ENCODE data around the gene RHOC.
"Not testable (repeated sequence)": the region's sequence is repeated elsewhere in the genome, so short reads cannot be mapped to it uniquely, and the experiment has no call there.

The RHOC gene

GRCh38 chr1:112723511-112723839, 16.5 kb upstream of the RHOC start:
- no peak for ATAC-seq (replicated peaks)
- DNase-seq: no peak
- no peak overlapping the region for H3K27ac Mint-ChIP-seq
- H3K4me1 Mint-ChIP-seq (ENCODE audit: low read depth in 2 of 2): peaks cover 5 to 10% of the 10 kb centered on the region in 2 donors
- H3K4me3 Mint-ChIP-seq: no peak overlapping the region
- peaks cover 31 to 50% of the 10 kb centered on the region in 2 donors for H3K27me3 Mint-ChIP-seq
- H3K36me3 Mint-ChIP-seq (ENCODE audit: insufficient read depth): peaks cover 3% of the 10 kb centered on the region
- no peaks in the 10 kb centered on the region for H3K9me3 Mint-ChIP-seq

DNA sequence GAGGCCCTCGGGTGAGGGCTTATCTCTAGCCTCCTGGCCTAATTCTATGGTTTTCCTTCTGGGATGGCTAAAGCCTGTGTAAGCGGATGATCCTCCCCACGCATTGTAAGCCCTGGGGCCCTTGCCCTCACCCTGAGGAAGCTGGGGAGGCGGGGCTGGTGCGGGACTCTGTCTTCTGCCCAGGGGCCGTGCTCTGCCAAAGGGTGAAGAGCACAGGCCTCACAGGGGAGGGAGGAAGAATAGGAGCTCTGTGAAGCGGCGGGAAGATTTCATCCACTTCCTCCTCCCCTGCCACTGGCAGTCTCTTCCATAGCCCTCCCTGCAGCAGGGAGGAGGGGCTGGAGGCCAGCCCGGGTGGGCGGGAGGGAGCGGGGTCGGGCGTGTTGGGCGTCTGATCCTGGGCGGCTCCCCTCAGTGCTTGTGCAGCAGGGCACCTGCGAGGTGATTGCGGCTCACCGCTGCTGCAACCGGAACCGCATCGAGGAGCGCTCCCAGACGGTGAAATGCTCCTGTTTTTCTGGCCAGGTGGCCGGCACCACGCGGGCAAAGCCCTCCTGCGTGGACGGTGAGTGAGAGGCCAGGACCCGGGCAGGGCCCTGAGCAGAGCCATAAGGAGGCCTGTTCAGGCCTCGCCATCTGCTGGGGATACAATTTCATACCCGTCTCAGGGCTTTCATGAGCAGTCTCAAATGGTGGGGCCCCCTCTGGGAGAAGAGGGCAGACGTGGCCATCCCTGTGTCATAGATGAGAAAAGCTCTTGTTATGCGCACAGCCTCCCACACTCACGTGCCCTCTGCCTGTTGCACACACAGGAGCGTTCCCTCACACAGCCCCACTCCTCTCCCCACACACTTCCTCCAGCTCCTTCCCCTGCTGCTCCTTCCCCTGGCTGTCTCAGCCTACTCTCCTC, 15.9 kb upstream of the RHOC start:
- H3K27me3 Mint-ChIP-seq: peaks cover 31 to 53% of the 10 kb centered on the region in 2 donors
- H3K4me3 Mint-ChIP-seq: peak overlapping the region in 1 of 2 donors; percentile 65
- peaks cover 6 to 12% of the 10 kb centered on the region in 2 donors for H3K4me1 Mint-ChIP-seq (ENCODE audit: low read depth in 2 of 2)
- ATAC-seq (replicated peaks) (peak; percentile 30), DNase-seq (no peak)
- peaks cover 3% of the 10 kb centered on the region for H3K36me3 Mint-ChIP-seq (ENCODE audit: insufficient read depth)
- no peak overlapping the region for H3K27ac Mint-ChIP-seq
- H3K9me3 Mint-ChIP-seq: no peaks in the 10 kb centered on the region

GRCh38 chr1:112721966-112722524, 15.1 kb upstream of the RHOC start:
- peaks cover 6 to 12% of the 10 kb centered on the region in 2 donors for H3K4me1 Mint-ChIP-seq (ENCODE audit: low read depth in 2 of 2)
- H3K4me3 Mint-ChIP-seq: no peak overlapping the region
- no peak overlapping the region for H3K27ac Mint-ChIP-seq
- peaks cover 3% of the 10 kb centered on the region for H3K36me3 Mint-ChIP-seq (ENCODE audit: insufficient read depth)
- H3K9me3 Mint-ChIP-seq: no peaks in the 10 kb centered on the region
- DNase-seq: no peak
- ATAC-seq (replicated peaks): no peak
- H3K27me3 Mint-ChIP-seq: peaks cover 31 to 53% of the 10 kb centered on the region in 2 donors

DNA sequence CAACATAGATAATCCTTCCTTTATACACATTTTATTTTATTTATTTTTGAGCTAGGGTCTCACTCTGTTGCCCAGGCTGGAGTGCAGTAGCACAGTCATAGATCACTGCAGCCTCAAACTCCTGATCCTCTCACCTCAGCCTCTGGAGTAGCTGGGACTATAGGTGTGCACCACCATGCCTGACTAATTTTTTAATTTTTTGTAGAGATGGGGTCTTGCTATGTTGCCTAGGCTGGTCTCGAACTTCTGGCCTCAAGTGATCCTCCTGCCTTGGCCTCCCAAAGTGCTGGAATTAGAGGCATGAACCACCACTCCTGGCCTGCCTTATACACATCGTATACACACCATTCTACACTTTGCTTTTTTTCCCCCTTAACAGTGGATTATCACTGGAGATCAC, 14.4 kb upstream of the RHOC start:
- peaks cover 31 to 53% of the 10 kb centered on the region in 2 donors for H3K27me3 Mint-ChIP-seq
- peaks cover 9 to 14% of the 10 kb centered on the region in 2 donors for H3K4me1 Mint-ChIP-seq (ENCODE audit: low read depth in 2 of 2)
- not testable (repeated sequence) for H3K36me3 Mint-ChIP-seq (ENCODE audit: insufficient read depth); H3K4me3 Mint-ChIP-seq; ATAC-seq (replicated peaks); H3K9me3 Mint-ChIP-seq; H3K27ac Mint-ChIP-seq; DNase-seq

DNA sequence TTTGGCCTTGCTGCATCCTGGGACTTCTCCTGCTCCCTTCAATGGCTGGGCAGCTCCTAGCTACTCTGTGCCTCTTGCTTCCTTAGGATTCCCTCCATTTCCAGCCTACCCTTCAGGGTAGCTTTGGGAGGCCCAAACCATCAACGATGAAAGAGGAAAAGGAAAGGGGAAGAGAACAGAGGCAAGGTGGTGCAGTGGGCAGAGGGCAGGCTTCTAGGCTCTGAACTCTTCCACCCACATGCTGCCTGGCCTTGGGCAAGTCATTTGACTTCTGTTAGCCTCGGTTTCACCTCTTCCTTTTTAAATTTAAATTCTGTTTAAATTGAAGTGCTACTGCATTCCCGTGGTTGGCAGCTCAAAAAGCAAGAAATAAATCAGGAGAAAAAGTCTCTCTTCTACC, 13.9 kb upstream of the RHOC start:
- Mint-ChIP-seq H3K4me3 (no peak overlapping the region), H3K36me3 (ENCODE audit: insufficient read depth) (peaks cover 3% of the 10 kb centered on the region), H3K9me3 (no peaks in the 10 kb centered on the region), H3K27me3 (peaks cover 31 to 53% of the 10 kb centered on the region in 2 donors), H3K4me1 (ENCODE audit: low read depth in 2 of 2) (peaks cover 14 to 19% of the 10 kb centered on the region in 2 donors), H3K27ac (no peak overlapping the region)
- DNase-seq (no peak), ATAC-seq (replicated peaks) (no peak)

DNA sequence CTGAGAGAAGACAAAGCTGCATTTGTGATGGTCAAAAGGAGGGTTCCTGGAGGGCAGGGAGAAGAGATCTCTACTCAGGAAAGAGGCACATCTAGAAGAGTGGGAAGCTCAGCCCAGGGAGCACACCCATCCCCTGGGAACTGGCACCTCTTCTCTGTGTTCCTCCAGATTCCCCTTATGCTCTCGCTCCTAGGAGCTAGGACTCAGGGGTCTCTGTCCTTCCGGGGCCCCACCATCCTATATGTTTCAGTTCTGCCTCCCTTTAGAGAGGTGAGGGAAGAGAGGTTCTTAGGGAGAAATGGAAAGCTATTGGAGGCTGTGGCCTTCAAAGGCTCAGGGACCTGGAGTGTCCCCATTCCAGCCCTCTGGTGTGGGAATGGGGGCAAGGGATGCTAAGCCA, 12.8 kb upstream of the RHOC start:
- H3K27ac Mint-ChIP-seq: no peak overlapping the region
- peaks cover 9% of the 10 kb centered on the region for H3K36me3 Mint-ChIP-seq (ENCODE audit: insufficient read depth)
- ATAC-seq (replicated peaks) (no peak), DNase-seq (no peak)
- H3K4me3 Mint-ChIP-seq: no peak overlapping the region
- H3K9me3 Mint-ChIP-seq: no peaks in the 10 kb centered on the region
- peaks cover 31 to 53% of the 10 kb centered on the region in 2 donors for H3K27me3 Mint-ChIP-seq
- H3K4me1 Mint-ChIP-seq (ENCODE audit: low read depth in 2 of 2): peaks cover 18 to 23% of the 10 kb centered on the region in 2 donors

DNA sequence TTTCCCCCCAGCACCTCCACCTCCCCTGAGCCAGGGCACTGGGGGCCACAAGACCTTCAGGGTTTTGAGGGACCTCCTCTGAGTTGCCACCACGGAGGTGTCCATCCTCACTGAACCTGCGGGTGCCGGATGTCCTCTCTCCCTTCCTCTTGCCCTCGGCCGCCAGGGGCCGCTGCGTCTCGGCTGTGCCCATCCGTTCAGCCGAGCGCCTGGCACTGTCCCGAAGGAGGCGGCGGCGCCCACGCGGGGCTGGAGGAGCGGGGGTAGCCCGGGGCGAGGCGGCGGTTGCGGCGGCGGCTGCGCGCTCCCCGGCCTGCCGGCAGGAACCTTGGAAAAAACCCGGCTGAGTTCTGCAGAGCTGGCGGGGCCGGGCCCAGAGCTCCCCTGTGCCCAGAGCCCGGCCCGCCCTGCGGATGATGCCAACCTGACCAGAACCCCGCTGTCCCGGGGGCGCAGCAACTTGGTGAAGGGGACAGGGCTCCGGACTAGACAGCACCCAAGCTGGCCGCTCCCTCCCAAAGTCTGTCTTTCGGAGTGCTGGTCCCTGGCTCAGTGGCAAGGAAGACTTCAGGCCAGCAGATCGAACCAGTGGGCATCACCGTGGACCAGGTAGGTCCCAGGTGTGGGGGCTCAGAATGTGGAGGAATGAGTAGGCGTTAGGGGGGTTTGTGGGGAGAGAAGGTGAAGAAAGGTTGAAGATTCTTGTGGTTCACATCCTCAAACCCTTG, 11.9 kb upstream of the RHOC start:
- peaks cover 9% of the 10 kb centered on the region for H3K36me3 Mint-ChIP-seq (ENCODE audit: insufficient read depth)
- ATAC-seq (replicated peaks) (peak; percentile 16), DNase-seq (peak; percentile 67 to 72 (median 68))
- peaks cover 34 to 52% of the 10 kb centered on the region in 2 donors for H3K27me3 Mint-ChIP-seq
- H3K4me1 Mint-ChIP-seq (ENCODE audit: low read depth in 2 of 2): peaks cover 22 to 30% of the 10 kb centered on the region in 2 donors
- no peaks in the 10 kb centered on the region for H3K9me3 Mint-ChIP-seq
- H3K27ac Mint-ChIP-seq: no peak overlapping the region
- H3K4me3 Mint-ChIP-seq: peak overlapping the region; percentile 30 to 31

DNA sequence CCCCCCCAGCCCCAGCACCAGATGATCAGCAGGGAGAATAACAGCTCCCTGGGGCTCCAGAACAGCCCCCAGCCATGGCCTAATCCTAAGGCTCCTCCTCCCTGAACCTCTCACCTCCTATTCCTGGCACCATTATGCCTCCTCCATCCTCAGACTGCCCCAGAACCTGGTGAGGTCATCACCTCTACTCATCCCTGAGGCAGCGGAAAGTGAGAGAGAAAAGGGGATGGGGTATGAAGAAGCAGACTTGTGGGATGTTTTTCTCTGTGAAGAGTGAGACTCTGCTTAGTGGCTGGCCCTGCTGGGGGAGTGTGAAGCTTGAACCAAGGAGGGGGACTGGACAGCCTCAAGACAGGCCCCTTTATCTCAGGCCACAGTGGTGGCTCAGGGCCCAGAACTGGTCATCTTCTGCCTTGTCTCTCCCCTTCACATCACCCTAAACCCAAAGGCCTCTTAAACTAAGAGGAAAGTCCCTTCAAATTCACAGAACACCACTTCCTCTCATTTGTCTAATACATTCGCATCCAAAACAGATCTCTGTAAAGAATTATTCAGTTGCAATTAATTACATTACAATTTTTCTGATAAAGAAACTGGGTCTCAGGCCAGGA, 10.4 kb upstream of the RHOC start:
- no peak for DNase-seq
- Mint-ChIP-seq H3K27ac (no peak overlapping the region), H3K36me3 (ENCODE audit: insufficient read depth) (peaks cover 6% of the 10 kb centered on the region), H3K9me3 (no peaks in the 10 kb centered on the region), H3K4me1 (ENCODE audit: low read depth in 2 of 2) (peaks cover 21 to 26% of the 10 kb centered on the region in 2 donors), H3K27me3 (peaks cover 28 to 37% of the 10 kb centered on the region in 2 donors), H3K4me3 (peak overlapping the region in 1 of 2 donors; percentile 19)
- no peak for ATAC-seq (replicated peaks)

DNA sequence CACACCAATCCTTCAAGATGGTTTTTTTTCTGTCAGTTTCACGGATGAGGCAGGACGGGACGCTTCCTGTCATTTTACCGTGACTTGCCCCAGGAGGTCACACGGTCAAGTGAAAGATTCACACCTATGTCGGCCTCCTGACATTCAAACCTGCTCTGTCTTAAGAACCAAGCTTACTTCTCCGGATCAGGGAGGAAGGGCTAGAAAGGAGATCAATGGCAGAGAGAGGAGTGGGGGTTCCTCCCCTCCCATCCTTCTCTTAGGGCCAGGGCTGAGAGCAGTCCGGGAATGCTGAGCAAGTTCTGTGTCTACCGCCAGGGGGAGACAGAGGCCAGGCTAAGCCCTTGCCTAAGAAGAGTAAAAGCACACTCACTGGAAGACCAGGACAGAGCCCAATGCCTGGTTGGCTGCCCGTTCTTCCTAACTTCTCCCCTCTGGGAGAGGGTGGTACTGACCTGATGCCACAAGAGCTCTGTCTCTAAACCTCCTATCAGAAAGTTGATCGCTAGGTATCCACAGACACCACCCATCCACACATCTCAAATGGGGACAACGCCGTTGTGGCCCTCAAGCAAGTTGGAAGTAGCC, 9.3 kb upstream of the RHOC start:
- DNase-seq (peak; percentile 67 to 76 (median 73)), ATAC-seq (replicated peaks) (peak; percentile 31)
- Mint-ChIP-seq H3K27me3 (peaks cover 23 to 26% of the 10 kb centered on the region in 2 donors), H3K9me3 (no peaks in the 10 kb centered on the region), H3K36me3 (ENCODE audit: insufficient read depth) (peaks cover 6% of the 10 kb centered on the region), H3K4me1 (ENCODE audit: low read depth in 2 of 2) (peaks cover 21 to 24% of the 10 kb centered on the region in 2 donors), H3K4me3 (peak overlapping the region; percentile 93 to 94), H3K27ac (peak overlapping the region; percentile 84 to 92)

- H3K27ac Mint-ChIP-seq: peak within 1 kb of the TSS; percentile 84 to 92
- peak; percentile 82 for ATAC-seq (replicated peaks)
- peak within 1 kb of the TSS; percentile 93 to 94 for H3K4me3 Mint-ChIP-seq
- H3K36me3 Mint-ChIP-seq (ENCODE audit: insufficient read depth): peaks cover 6% of the 10 kb centered on the region
- no peaks in the 10 kb centered on the region for H3K9me3 Mint-ChIP-seq
- peaks cover 21 to 24% of the 10 kb centered on the region in 2 donors for H3K4me1 Mint-ChIP-seq (ENCODE audit: low read depth in 2 of 2)
- peaks cover 23% of the 10 kb centered on the region in 2 donors for H3K27me3 Mint-ChIP-seq
- peak; percentile 97 to 99 (median 98) for DNase-seq
These were observed 8.5 kb upstream of the RHOC start, which contains the start of gene PPM1J for GRCh38 chr1:112715264-112716053. PPM1J (minus strand) TSS chr1:112715332; CDS start chr1:112715301, 31 bp downstream.

DNA sequence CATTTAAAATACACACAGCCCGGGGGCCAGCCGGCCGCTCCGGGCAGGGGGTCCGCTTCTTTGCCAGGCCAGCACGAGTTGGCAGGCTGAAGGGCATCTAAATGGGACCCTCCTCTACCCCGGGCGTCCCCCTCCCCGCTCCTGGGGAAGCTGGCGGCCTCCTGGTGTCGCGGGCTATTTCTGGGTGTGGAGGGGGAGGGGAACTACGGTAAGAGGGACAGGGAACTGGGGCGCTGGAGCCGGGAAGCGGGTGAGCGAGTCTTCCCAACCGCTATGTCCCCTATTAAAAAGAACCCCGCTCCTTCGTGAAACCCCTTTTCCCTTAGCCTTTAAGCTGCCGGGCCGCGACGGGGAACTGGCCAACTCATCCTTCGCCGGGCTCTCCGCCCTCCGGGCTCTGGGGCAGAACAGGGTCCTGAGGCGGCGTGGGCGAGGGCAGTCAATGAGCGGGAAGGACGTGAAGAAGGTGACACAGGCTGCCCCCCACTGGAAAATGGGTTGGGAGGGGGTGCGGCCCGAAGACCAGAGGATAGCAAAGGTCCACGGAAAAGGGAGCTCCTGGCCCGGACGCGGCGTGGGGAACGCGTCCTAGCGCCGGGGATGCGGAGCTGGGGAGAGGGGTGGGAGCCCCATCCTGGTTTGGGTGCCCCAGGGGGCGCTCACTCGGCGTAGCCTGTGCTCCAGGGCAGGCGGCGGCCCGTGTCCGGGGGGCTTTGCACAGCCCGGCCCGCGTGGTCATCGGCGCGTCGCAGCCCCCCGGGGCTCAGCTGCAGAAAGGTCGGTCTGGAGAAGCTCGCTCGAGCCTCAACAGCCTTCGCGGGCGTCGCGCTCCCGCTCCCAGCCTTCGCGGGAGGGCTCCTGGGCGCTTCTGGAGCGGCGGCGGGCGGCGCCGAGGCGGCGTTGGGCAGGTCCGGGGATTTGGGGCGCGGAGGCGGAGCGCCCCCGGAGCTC, 7.7 kb upstream of the RHOC start:
- Mint-ChIP-seq H3K27me3 (peaks cover 15 to 16% of the 10 kb centered on the region in 2 donors), H3K4me1 (ENCODE audit: low read depth in 2 of 2) (peaks cover 21 to 24% of the 10 kb centered on the region in 2 donors)

More for the DNA sequence above, 7.7 kb upstream of the RHOC start:
- peaks cover 6% of the 10 kb centered on the region for H3K36me3 Mint-ChIP-seq (ENCODE audit: insufficient read depth)
- DNase-seq (no peak), ATAC-seq (replicated peaks) (no peak)
- H3K4me3 Mint-ChIP-seq: peak overlapping the region; percentile 87 to 93
- H3K27ac Mint-ChIP-seq: peak overlapping the region; percentile 72 to 79
- no peaks in the 10 kb centered on the region for H3K9me3 Mint-ChIP-seq
